ENCODE data around the gene MAPK1IP1L.

The MAPK1IP1L gene

DNA sequence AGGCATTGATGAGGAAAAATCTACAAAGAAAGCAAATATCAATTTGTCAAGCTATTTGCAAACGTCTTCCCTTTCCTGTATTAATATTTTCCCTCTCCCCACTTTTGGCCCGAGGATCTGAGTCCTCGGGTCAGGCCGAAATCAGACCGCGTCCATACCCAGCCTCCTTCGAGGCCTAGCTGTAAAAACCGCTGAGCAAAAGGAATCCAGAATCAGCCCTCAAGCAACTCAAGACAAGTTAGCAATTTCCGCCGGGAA, 353 bp upstream of the MAPK1IP1L start:
- Histone ChIP-seq H3K4me3 (ENCODE audit: low read length) (peak overlapping the region; percentile 93), H4K20me1 (ENCODE audit: insufficient read depth, low read length) (peaks cover 7% of the 10 kb centered on the region; the same call in 1 of the 2 replicates), H3F3A (ENCODE audit: insufficient read depth, low read length) (peaks cover 14% of the 10 kb centered on the region), H3K4me1 (ENCODE audit: low read length) (no peaks in the 10 kb centered on the region), H3K9ac (ENCODE audit: low read length) (peak overlapping the region; percentile 51; the same call in 1 of the 2 replicates), H3K4me2 (ENCODE audit: low read depth, low read length) (peak overlapping the region; percentile 57), H3K79me2 (ENCODE audit: low read length) (peaks cover 38% of the 10 kb centered on the region), H2AFZ (ENCODE audit: low read length) (peak overlapping the region; percentile 74), H3K9me3 (replicated peaks; ENCODE audit: insufficient read depth, low read length) (no peaks in the 10 kb centered on the region), H3K9me2 (replicated peaks; ENCODE audit: insufficient read depth, low read length) (no peaks in the 10 kb centered on the region), H3K36me3 (replicated peaks; ENCODE audit: insufficient read depth, low read length) (no peaks in the 10 kb centered on the region), H3K27ac (ENCODE audit: low read length) (peak overlapping the region; percentile 13; the same call in 1 of the 2 replicates), H3K27me3 (replicated peaks; ENCODE audit: insufficient read depth, low read length) (no peaks in the 10 kb centered on the region)
- TF ChIP-seq EZH2 (optimal IDR thresholded peaks at IDR 0.05; ENCODE audit: low read depth, low read length) (no peak), EZH2phosphoT487 (IDR thresholded peaks at IDR 0.05; ENCODE audit: low read length) (no peak)
- TF ChIP-seq, protein P1, sequence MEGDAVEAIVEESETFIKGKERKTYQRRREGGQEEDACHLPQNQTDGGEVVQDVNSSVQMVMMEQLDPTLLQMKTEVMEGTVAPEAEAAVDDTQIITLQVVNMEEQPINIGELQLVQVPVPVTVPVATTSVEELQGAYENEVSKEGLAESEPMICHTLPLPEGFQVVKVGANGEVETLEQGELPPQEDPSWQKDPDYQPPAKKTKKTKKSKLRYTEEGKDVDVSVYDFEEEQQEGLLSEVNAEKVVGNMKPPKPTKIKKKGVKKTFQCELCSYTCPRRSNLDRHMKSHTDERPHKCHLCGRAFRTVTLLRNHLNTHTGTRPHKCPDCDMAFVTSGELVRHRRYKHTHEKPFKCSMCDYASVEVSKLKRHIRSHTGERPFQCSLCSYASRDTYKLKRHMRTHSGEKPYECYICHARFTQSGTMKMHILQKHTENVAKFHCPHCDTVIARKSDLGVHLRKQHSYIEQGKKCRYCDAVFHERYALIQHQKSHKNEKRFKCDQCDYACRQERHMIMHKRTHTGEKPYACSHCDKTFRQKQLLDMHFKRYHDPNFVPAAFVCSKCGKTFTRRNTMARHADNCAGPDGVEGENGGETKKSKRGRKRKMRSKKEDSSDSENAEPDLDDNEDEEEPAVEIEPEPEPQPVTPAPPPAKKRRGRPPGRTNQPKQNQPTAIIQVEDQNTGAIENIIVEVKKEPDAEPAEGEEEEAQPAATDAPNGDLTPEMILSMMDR (IDR thresholded peaks at IDR 0.05; ENCODE audit: low read length), result no peak
- no peak for DNase-seq

DNA sequence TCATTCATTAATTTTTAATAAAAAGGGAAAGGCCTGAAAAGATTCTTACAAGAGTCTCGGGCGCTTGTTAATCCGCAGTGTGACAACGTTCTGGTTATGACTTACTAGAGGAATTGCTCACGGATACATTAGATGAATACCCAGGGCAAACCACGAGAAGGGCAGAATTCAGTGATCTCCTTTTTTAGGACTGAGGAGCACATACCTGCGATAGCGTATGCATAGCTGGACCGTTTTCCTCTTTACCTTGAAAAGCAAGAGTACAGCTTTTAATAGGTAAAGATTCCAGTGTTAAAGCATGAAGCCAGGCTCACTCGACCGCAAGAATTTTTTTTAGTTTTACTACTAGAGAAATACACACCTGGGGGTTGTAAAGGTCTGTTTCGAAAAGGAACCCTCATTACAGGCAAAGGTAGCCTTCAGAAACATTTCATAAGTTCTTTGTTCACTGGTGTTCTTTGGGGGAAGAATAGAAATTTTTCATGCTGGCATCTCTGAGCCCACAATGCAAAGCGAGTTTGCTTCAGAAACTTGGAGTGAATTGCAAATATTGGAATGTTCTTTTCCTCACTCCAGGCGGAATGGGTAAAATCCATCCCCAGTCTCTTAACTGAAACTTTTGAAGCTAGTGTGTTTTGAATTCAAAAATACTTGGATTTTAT, 953 bp downstream of the MAPK1IP1L start:
- TF ChIP-seq, protein P1 (IDR thresholded peaks at IDR 0.05; ENCODE audit: low read length), result no peak
- DNase-seq, result peak; percentile 55

DNA sequence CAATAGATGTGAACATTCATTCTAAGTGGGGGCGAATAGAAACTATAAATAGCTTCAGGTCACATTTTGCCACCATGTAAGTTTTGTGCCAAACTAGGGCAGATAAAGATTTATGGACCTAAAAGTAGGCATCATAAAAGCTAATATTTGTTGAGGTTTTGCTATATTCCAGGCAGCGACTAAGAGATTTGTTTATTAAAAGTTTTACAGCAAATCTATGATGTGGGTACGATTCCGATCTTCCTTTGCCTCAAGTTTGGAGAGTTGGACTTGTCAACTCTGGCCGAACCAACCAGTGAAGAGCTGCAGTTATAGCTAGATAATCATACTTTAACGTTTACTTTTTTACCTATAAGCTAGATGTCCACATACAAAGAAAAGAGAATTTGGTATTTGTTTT, 1.6 kb downstream of the MAPK1IP1L start:
- no peak overlapping the region for H3K9ac ChIP-seq (ENCODE audit: low read length)
- no peaks in the 10 kb centered on the region for H3K4me1 ChIP-seq (ENCODE audit: low read length)
- H3K27me3 ChIP-seq (replicated peaks; ENCODE audit: insufficient read depth, low read length), result no peaks in the 10 kb centered on the region
- H3K9me3 ChIP-seq (replicated peaks; ENCODE audit: insufficient read depth, low read length), result no peaks in the 10 kb centered on the region
- H3K4me3 ChIP-seq (ENCODE audit: low read length), result peak overlapping the region; percentile 93; the same call in 1 of the 2 replicates
- H3K9me2 ChIP-seq (replicated peaks; ENCODE audit: insufficient read depth, low read length), result no peaks in the 10 kb centered on the region
- no peak overlapping the region for H2AFZ ChIP-seq (ENCODE audit: low read length)
- H3K36me3 ChIP-seq (replicated peaks; ENCODE audit: insufficient read depth, low read length), result no peaks in the 10 kb centered on the region
- peaks cover 7% of the 10 kb centered on the region; the same call in 1 of the 2 replicates for H4K20me1 ChIP-seq (ENCODE audit: insufficient read depth, low read length)
- H3K79me2 ChIP-seq (ENCODE audit: low read length), result peaks cover 56% of the 10 kb centered on the region
- TF ChIP-seq, protein P1 (IDR thresholded peaks at IDR 0.05; ENCODE audit: low read length), result no peak
- TF ChIP-seq EZH2 (optimal IDR thresholded peaks at IDR 0.05; ENCODE audit: low read depth, low read length) (no peak), EZH2phosphoT487 (IDR thresholded peaks at IDR 0.05; ENCODE audit: low read length) (no peak)
- H3K4me2 ChIP-seq (ENCODE audit: low read depth, low read length), result peak overlapping the region; percentile 42
- peak overlapping the region; percentile 97; the same call in 1 of the 2 replicates for H3K27ac ChIP-seq (ENCODE audit: low read length)
- DNase-seq, result no peak
- peaks cover 14% of the 10 kb centered on the region for H3F3A ChIP-seq (ENCODE audit: insufficient read depth, low read length)

More for the DNA sequence above, 953 bp downstream of the MAPK1IP1L start:
- peak overlapping the region; percentile 99 for H3K9ac ChIP-seq (ENCODE audit: low read length)
- H3K79me2 ChIP-seq (ENCODE audit: low read length), result peaks cover 51% of the 10 kb centered on the region
- no peak overlapping the region for H2AFZ ChIP-seq (ENCODE audit: low read length)
- H3F3A ChIP-seq (ENCODE audit: insufficient read depth, low read length), result peaks cover 14% of the 10 kb centered on the region
- H4K20me1 ChIP-seq (ENCODE audit: insufficient read depth, low read length), result peaks cover 7% of the 10 kb centered on the region; the same call in 1 of the 2 replicates
- H3K36me3 ChIP-seq (replicated peaks; ENCODE audit: insufficient read depth, low read length), result no peaks in the 10 kb centered on the region
- H3K4me2 ChIP-seq (ENCODE audit: low read depth, low read length), result peak overlapping the region; percentile 42
- no peaks in the 10 kb centered on the region for H3K4me1 ChIP-seq (ENCODE audit: low read length)
- H3K27me3 ChIP-seq (replicated peaks; ENCODE audit: insufficient read depth, low read length), result no peaks in the 10 kb centered on the region
- H3K4me3 ChIP-seq (ENCODE audit: low read length), result peak overlapping the region; percentile 93
- no peaks in the 10 kb centered on the region for H3K9me3 ChIP-seq (replicated peaks; ENCODE audit: insufficient read depth, low read length)
- peak overlapping the region; percentile 97 for H3K27ac ChIP-seq (ENCODE audit: low read length)
- H3K9me2 ChIP-seq (replicated peaks; ENCODE audit: insufficient read depth, low read length), result no peaks in the 10 kb centered on the region

Data from MM.1S (cell line).